OCI-LY7 (cell line): ENCODE measurements around the gene MID1. TPM values are rescaled to one million over a fixed set of nuclear protein-coding genes. Genes with fewer than 3 reads are reported as not detected.

Experiments
- BruUV-seq: library from RNA; stranded (reverse); fragments of 400-500 nt; replicated peaks from 2 replicates; lab custom pipeline; 2021; lab: Mats Ljungman, UMichigan
- CTCF ChIA-PET: fragments of 300-600 bp; sonication (Branson Sonifier 250); formaldehyde crosslinking; loops from one replicate; lab custom pipeline; 2022; ENCODE audit warnings: antibody characterized with exemption; ENCODE audit not compliant: unreplicated experiment; lab: Charles Lee
- POLR2A ChIA-PET: fragments of 300-600 bp; sonication (Branson Sonifier 250); formaldehyde crosslinking; loops from one replicate; lab custom pipeline; 2022; ENCODE audit warnings: antibody characterized with exemption; lab: Charles Lee
- DNase-seq: peaks from one replicate; pipeline ENCODE4 v3.0.0-alpha.2; 2015; ENCODE audit warnings: low spot score
- H2AFZ ChIP-seq: fragments of 200-600 bp; sonication (generic), shearing (Covaris generic); 2 replicates; pipeline ENCODE4 v1.6.1; 2014; ENCODE audit warnings: mild to moderate bottlenecking, antibody characterized with exemption, low read length, moderate library complexity
- H3K27ac ChIP-seq: fragments of 200-600 bp; sonication (generic); 2 replicates; pipeline ENCODE4 v1.5.1; 2014; ENCODE audit warnings: mixed run types, low read depth, mild to moderate bottlenecking, moderate library complexity, low read length, inconsistent platforms; ENCODE audit not compliant: poor library complexity, severe bottlenecking
- H3K36me3 ChIP-seq: fragments of 200-600 bp; sonication (generic); 2 replicates; pipeline ENCODE4 v1.6.1; 2014; ENCODE audit warnings: mild to moderate bottlenecking, antibody characterized with exemption, low read length, moderate library complexity, mixed read lengths; ENCODE audit not compliant: insufficient read depth
- H3K4me1 ChIP-seq: fragments of 200-600 bp; sonication (generic); 2 replicates; pipeline ENCODE4 v1.5.1; 2014; ENCODE audit warnings: mild to moderate bottlenecking, low read length; ENCODE audit not compliant: insufficient read depth, poor library complexity, severe bottlenecking
- H3K4me2 ChIP-seq: fragments of 200-600 bp; sonication (generic); 2 replicates; pipeline ENCODE4 v1.6.1; 2014; ENCODE audit warnings: mild to moderate bottlenecking, low read length
- H3K4me3 ChIP-seq: fragments of 200-600 bp; sonication (generic); 2 replicates; pipeline ENCODE4 v1.5.1; 2014; ENCODE audit warnings: mild to moderate bottlenecking, low read depth, low read length; ENCODE audit not compliant: poor library complexity, severe bottlenecking
- H3K79me2 ChIP-seq: fragments of 200-600 bp; sonication (generic); 2 replicates; pipeline ENCODE4 v1.6.1; 2016; ENCODE audit warnings: low read depth, mild to moderate bottlenecking, low read length, moderate library complexity, mixed read lengths; ENCODE audit not compliant: insufficient read depth
- H3K9me2 ChIP-seq: fragments of 200-600 bp; sonication (generic); 2 replicates; pipeline ENCODE4 v1.6.1; 2016; ENCODE audit warnings: mild to moderate bottlenecking, low read length, mixed read lengths; ENCODE audit not compliant: insufficient read depth
- H3K9me3 ChIP-seq: fragments of 200-600 bp; sonication (generic); 2 replicates; pipeline ENCODE4 v1.6.1; 2014; ENCODE audit warnings: mild to moderate bottlenecking, mixed run types, low read length, mixed read lengths
- H4K20me1 ChIP-seq: fragments of 200-600 bp; sonication (generic); 2 replicates; pipeline ENCODE4 v1.6.1; 2014; ENCODE audit warnings: mild to moderate bottlenecking, antibody characterized with exemption, low read length, moderate library complexity, mixed read lengths; ENCODE audit not compliant: insufficient read depth
- EZH2phosphoT487 ChIP-seq: fragments of 200-600 bp; sonication (generic); IDR thresholded peaks from 2 replicates; pipeline ENCODE4 v1.6.1; 2018; ENCODE audit warnings: low read depth, borderline replicate concordance, mild to moderate bottlenecking, mixed run types, antibody characterized with exemption, low read length, moderate library complexity, mixed read lengths
- intact Hi-C: fragments of 100-400 bp; cut with micrococcal nuclease; formaldehyde crosslinking; loops from one replicate; pipeline ENCODE4 v1.10.0; 2022; ENCODE audit not compliant: unreplicated experiment
- total RNA-seq, 2 experiments: library from RNA; depleted of rRNA in 1 of 2; stranded (reverse); fragments of >200 nt in 1 of 2; shearing (Covaris generic) in 1 of 2; gene quantifications; 2 replicates each; pipeline ENCODE4 v1.2.3, GENCODE V29; 2014 to 2022
- TF ChIP-seq, protein P1 (sequence below): fragments of 200-600 bp; sonication (generic); conservative IDR thresholded peaks from 2 replicates; pipeline ENCODE4 v1.5.1; 2014; ENCODE audit warnings: mild to moderate bottlenecking, antibody characterized with exemption, low read length, moderate library complexity, mixed read lengths

MID1 gene
- total RNA-seq, 2 experiments from 2014 or later: 0.76 to 1.0 TPM

DNA sequence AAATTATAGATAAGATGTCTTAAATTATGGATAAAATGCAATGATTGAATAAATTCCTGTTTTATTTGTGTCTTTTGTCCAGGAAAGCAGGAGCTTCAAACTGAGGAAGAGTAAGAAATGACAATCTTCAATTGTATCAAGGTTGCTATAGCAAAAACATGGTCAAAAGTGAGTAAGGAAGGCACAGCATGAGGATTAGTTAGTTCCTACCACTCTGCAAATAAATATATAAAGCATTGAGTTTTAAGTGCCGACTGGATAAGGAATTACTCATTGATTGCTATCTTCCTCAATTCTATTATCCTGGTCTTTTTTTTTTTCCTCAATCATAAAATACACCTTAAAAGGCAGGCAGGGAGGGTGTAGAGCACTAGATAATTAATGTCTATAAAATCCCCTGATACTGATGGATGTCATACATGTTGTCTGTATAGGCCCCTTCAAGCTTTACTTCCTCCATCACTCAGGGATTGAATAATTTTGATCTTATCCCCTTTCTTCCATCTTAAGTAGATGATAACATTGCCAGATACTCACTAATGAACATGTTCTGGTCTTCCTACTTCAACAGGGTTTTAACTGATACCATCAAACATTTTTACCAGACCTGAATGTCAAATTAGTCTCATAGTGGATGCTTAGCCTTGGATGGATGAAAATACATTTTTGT lies 86.6 kb downstream of the MID1 start:
- intact Hi-C loops: no loop called here
- no TSS peak for BruUV-seq
- H3K9me3 ChIP-seq: no peaks in the 10 kb centered on the region

DNA sequence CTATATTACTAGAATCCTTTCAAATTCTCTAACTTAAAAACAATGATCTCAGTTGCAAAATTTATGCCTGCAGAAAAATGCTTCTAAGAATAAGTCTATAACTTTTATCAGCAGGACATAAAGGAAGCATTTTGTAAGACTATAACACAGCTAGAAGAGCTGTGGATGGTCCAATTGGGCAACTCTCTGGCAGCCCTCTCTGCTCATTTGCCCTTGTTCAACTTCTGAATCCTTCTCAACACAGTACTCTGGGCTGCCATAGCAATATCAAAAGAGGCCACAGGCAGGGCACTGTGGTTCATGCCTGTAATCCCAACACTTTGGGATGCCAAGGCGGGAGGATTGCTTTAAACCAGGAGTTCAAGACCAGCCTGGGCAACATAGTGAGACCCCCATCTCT lies 88.5 kb downstream of the MID1 start:
- DNase-seq: no peak
- Histone ChIP-seq H3K9me3 (no peaks in the 10 kb centered on the region), H3K4me3 (no peak overlapping the region), H3K9me2 (no peaks in the 10 kb centered on the region), H4K20me1 (no peaks in the 10 kb centered on the region), H3K4me2 (no peak overlapping the region), H3K36me3 (no peaks in the 10 kb centered on the region), H2AFZ (no peak overlapping the region), H3K79me2 (no peaks in the 10 kb centered on the region), H3K27ac (no peak overlapping the region), H3K4me1 (no peaks in the 10 kb centered on the region)
- intact Hi-C loops: no loop called here
- TF ChIP-seq EZH2phosphoT487: no peak
- TF ChIP-seq, protein P1, sequence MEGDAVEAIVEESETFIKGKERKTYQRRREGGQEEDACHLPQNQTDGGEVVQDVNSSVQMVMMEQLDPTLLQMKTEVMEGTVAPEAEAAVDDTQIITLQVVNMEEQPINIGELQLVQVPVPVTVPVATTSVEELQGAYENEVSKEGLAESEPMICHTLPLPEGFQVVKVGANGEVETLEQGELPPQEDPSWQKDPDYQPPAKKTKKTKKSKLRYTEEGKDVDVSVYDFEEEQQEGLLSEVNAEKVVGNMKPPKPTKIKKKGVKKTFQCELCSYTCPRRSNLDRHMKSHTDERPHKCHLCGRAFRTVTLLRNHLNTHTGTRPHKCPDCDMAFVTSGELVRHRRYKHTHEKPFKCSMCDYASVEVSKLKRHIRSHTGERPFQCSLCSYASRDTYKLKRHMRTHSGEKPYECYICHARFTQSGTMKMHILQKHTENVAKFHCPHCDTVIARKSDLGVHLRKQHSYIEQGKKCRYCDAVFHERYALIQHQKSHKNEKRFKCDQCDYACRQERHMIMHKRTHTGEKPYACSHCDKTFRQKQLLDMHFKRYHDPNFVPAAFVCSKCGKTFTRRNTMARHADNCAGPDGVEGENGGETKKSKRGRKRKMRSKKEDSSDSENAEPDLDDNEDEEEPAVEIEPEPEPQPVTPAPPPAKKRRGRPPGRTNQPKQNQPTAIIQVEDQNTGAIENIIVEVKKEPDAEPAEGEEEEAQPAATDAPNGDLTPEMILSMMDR: no peak
- ChIA-PET POLR2A (no interaction called here), CTCF (no interaction called here)
- BruUV-seq: no TSS peak

More for the DNA sequence above, 86.6 kb downstream of the MID1 start:
- no peak for DNase-seq
- ChIA-PET CTCF (no interaction called here), POLR2A (no interaction called here)
- Histone ChIP-seq H3K36me3 (no peaks in the 10 kb centered on the region), H3K9me2 (no peaks in the 10 kb centered on the region), H3K27ac (no peak overlapping the region), H3K79me2 (no peaks in the 10 kb centered on the region), H3K4me2 (no peak overlapping the region), H2AFZ (no peak overlapping the region), H3K4me3 (no peak overlapping the region), H4K20me1 (no peaks in the 10 kb centered on the region), H3K4me1 (no peaks in the 10 kb centered on the region)
- TF ChIP-seq EZH2phosphoT487: no peak
- TF ChIP-seq, protein P1: no peak

DNA sequence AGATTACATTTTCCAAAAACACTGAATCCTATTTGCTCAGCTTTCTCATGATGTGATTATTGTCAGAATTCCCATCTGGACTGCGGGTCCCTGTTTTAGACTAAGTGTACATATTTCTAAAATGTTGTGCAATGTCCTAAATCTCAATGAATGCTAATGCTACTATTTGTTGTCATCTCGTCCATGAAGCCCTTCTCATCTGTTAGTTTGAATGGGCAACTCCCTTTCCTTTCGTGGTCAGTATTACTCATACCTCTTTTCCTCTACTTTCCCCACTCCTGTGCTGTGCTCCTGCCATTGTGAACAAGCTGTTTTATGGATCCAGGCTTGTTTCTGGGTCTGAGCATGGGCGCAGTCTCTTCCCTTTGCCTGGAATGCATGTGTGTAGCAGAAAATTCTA lies 91.0 kb downstream of the MID1 start:
- no peaks in the 10 kb centered on the region for H3K79me2 ChIP-seq
- H3K4me2 ChIP-seq: no peak overlapping the region
- H3K4me3 ChIP-seq: no peak overlapping the region
- no peaks in the 10 kb centered on the region for H3K9me3 ChIP-seq
- no peaks in the 10 kb centered on the region for H3K4me1 ChIP-seq
- H3K36me3 ChIP-seq: no peaks in the 10 kb centered on the region
- DNase-seq: no peak
- H4K20me1 ChIP-seq: no peaks in the 10 kb centered on the region
- no peak overlapping the region for H3K27ac ChIP-seq
- CTCF ChIA-PET: no interaction called here
- POLR2A ChIA-PET: no interaction called here
- no peaks in the 10 kb centered on the region for H3K9me2 ChIP-seq
- TF ChIP-seq, protein P1: no peak
- no peak for TF ChIP-seq EZH2phosphoT487
- BruUV-seq: no TSS peak
- no peak overlapping the region for H2AFZ ChIP-seq
- intact Hi-C loops: no loop called here
